K562 (cell line): ENCODE data around the gene PRR14. TPM values are rescaled to one million over a fixed set of nuclear protein-coding genes. Genes with fewer than 3 reads are reported as not detected.

Experiments used
- BCL6 ChIP-seq: fragments of 250-450 bp; sonication (Bioruptor Pico); IDR thresholded peaks from 2 replicates; pipeline ENCODE4 v1.4.0; 2020
- BRD9 ChIP-seq: fragments of 450-650 bp; IDR thresholded peaks from 2 replicates; pipeline ENCODE4 v1.6.1; 2018; ENCODE audit warnings: low read depth; ENCODE audit not compliant: partially characterized antibody
- CLOCK ChIP-seq: fragments of 250-450 bp; sonication (Bioruptor Pico); IDR thresholded peaks from 2 replicates; pipeline ENCODE4 v1.4.0; 2020; ENCODE audit warnings: mild to moderate bottlenecking, moderate library complexity, borderline replicate concordance
- CTBP1 ChIP-seq: fragments of 450-650 bp; IDR thresholded peaks from 2 replicates; pipeline ENCODE4 v1.6.1; 2016; ENCODE audit warnings: borderline replicate concordance
- GTF3C2 ChIP-seq: IDR thresholded peaks from 3 replicates; pipeline ENCODE4 v1.6.1; 2011; ENCODE audit warnings: borderline replicate concordance, mild to moderate bottlenecking, moderate library complexity; ENCODE audit not compliant: insufficient read length; ENCODE audit errors: extremely low read depth
- LARP7 ChIP-seq: fragments of 450-650 bp; IDR thresholded peaks from 2 replicates; pipeline ENCODE4 v1.6.1; 2016
- LCOR ChIP-seq: sonication (generic); formaldehyde crosslinking; IDR thresholded peaks from 2 replicates; pipeline ENCODE4 v1.8.0; 2022; ENCODE audit warnings: mild to moderate bottlenecking, missing genetic modification reagents
- LEF1 ChIP-seq: fragments of 450-650 bp; IDR thresholded peaks from 2 replicates; pipeline ENCODE4 v1.6.1; 2016; ENCODE audit warnings: mild to moderate bottlenecking
- MBD2 ChIP-seq: sonication (generic); IDR thresholded peaks from 2 replicates; pipeline ENCODE4 v1.6.1; 2016; ENCODE audit warnings: low read depth, borderline replicate concordance
- MECOM ChIP-seq: fragments of 250-450 bp; sonication (Bioruptor Pico); IDR thresholded peaks from 2 replicates; pipeline ENCODE4 v1.8.0; 2022; ENCODE audit warnings: inconsistent platforms
- MED1 ChIP-seq: sonication (generic); formaldehyde crosslinking; IDR thresholded peaks from 2 replicates; pipeline ENCODE4 v1.8.1; 2023; ENCODE audit warnings: missing genetic modification reagents, borderline replicate concordance
- MLLT1 ChIP-seq, 2 experiments: fragments of 450-650 bp; IDR thresholded peaks; 2 replicates each; pipeline ENCODE4 v1.6.1; 2016
- NEUROD1 ChIP-seq: fragments of 150-350 bp; IDR thresholded peaks from 2 replicates; pipeline ENCODE4 v1.6.1; 2014; ENCODE audit warnings: borderline replicate concordance, low read length, low read depth; ENCODE audit not compliant: partially characterized antibody
- SAFB ChIP-seq: fragments of 200-400 bp; formaldehyde crosslinking; IDR thresholded peaks from 2 replicates; pipeline ENCODE4 v1.6.1; 2017; ENCODE audit warnings: low read depth, low read length, borderline replicate concordance
- ZBTB43 ChIP-seq: sonication (generic); formaldehyde crosslinking; IDR thresholded peaks from 2 replicates; pipeline ENCODE4 v1.8.0; 2023; ENCODE audit warnings: mild to moderate bottlenecking, missing genetic modification reagents
- ZNF133 ChIP-seq: fragments of 250-450 bp; sonication (Bioruptor Pico); IDR thresholded peaks from 2 replicates; pipeline ENCODE4 v1.4.0; 2020; ENCODE audit warnings: mild to moderate bottlenecking
- ZNF316 ChIP-seq: fragments of 450-650 bp; IDR thresholded peaks from 2 replicates; pipeline ENCODE4 v1.6.1; 2016
- ZNF696 ChIP-seq: fragments of 250-450 bp; sonication (Bioruptor Pico); conservative IDR thresholded peaks from 2 replicates; pipeline ENCODE4 v1.4.0; 2020; ENCODE audit warnings: mild to moderate bottlenecking, moderate library complexity
- ZNF699 ChIP-seq: fragments of 250-450 bp; sonication (Bioruptor Pico); IDR thresholded peaks from 2 replicates; pipeline ENCODE4 v1.8.0; 2021; ENCODE audit warnings: mild to moderate bottlenecking, moderate library complexity; ENCODE audit not compliant: insufficient replicate concordance
- polyA plus RNA-seq, 8 experiments: library from polyadenylated mRNA; depleted of rRNA in 4 of 8; stranded (reverse) in 5 of 8; unstranded in 3 of 8; fragments of >200 nt; fragmentation: Nextera tagmentation in 2 of 8; fragmentation: Illumina TruSeq in 1 of 8; extraction: Ambion mirVana in 2 of 8; extraction: Trizol in 1 of 8; gene quantifications; 2 replicates each; pipeline versions ENCODE4 v1.2.1 to v1.2.3, GENCODE V29; 2011 to 2014; ENCODE audit warnings: inconsistent platforms in 1 of 8, missing spikeins in 1 of 8
- total RNA-seq, 7 experiments: library from RNA; depleted of rRNA in 6 of 7; stranded (reverse); fragments of >200 nt in 6 of 7; fragmentation: Illumina TruSeq in 2 of 7; extraction: Trizol in 2 of 7; gene quantifications; 2 replicates each; pipeline versions ENCODE4 v1.2.1 to v1.2.3, GENCODE V29; 2011 to 2021; ENCODE audit warnings: low replicate concordance in 1 of 7

PRR14 gene
- total and polyA plus RNA-seq, 9 of the 15 experiments (the other 6 are each of a cell fraction or from before 2014, with no cell fraction given), result 2.2 to 63.1 (median 11.5) TPM

- TF ChIP-seq CLOCK (CRISPR knock-in tag), result no peak
- TF ChIP-seq ZNF696, result no peak
- peak in 1 of 2 experiments; percentile 68; a peak in 2 of 4 replicates for TF ChIP-seq MLLT1 (IDR thresholded peaks at IDR 0.05)
- TF ChIP-seq LEF1, result no peak
- TF ChIP-seq SAFB, result no peak
- TF ChIP-seq ZNF699 (CRISPR knock-in tag), result no peak
- no peak for TF ChIP-seq NEUROD1
- no peak for TF ChIP-seq LCOR (CRISPR knock-in tag)
- TF ChIP-seq MED1, result no peak
- no peak for TF ChIP-seq MECOM (CRISPR knock-in tag)
- TF ChIP-seq LARP7, result peak; percentile 71; the same call in 1 of the 2 replicates
- TF ChIP-seq MBD2, result peak; percentile 17; the same call in 1 of the 2 replicates
- peak; percentile 78 for TF ChIP-seq CTBP1
- TF ChIP-seq GTF3C2, result no peak
- no peak for TF ChIP-seq BCL6
- no peak for TF ChIP-seq ZNF133 (CRISPR knock-in tag)
- TF ChIP-seq BRD9, result no peak
- peak; percentile 8; the same call in 1 of the 2 replicates for TF ChIP-seq ZBTB43
- no peak for TF ChIP-seq ZNF316
Measured at GRCh38 chr16:30651124-30652004, 604 bp downstream of the PRR14 start (continued).
